GM12891 (cell line): ENCODE data around the gene ALK.

Experiments
- POLR2A ChIP-seq: IDR thresholded peaks from 2 replicates; pipeline ENCODE4 v1.6.1; 2011; ENCODE audit warnings: low read depth, low read length, control low read depth
- POLR2AphosphoS5 ChIP-seq: IDR thresholded peaks from 2 replicates; pipeline ENCODE4 v1.6.1; 2011; ENCODE audit warnings: low read depth, low read length, control low read depth
- POU2F2 ChIP-seq: IDR thresholded peaks from 2 replicates; pipeline ENCODE4 v1.6.1; 2011; ENCODE audit warnings: low read depth, mild to moderate bottlenecking, control low read depth, low read length, moderate library complexity
- TAF1 ChIP-seq: IDR thresholded peaks from 2 replicates; pipeline ENCODE4 v1.6.1; 2011; ENCODE audit warnings: low read depth, low read length, control low read depth

GRCh38 chr2:29157131-29157530 is 764.3 kb downstream of the ALK start:
- no peak for TF ChIP-seq POLR2A
- TF ChIP-seq TAF1: no peak
- TF ChIP-seq POLR2AphosphoS5: no peak
- TF ChIP-seq POU2F2: no peak
